Prostate gland (tissue), 2 donors: ENCODE data around the gene OR14J1. TPM values are rescaled to one million over a fixed set of nuclear protein-coding genes. Genes with fewer than 3 reads are reported as not detected.
"Not testable (repeated sequence)": the region's sequence is repeated elsewhere in the genome, so short reads cannot be mapped to it uniquely, and the experiment has no call there.

Experiments
- DNase-seq: peaks from one replicate; pipeline ENCODE4 v3.0.0-alpha.2; 2019; ENCODE audit warnings: low spot score
- H3K27ac ChIP-seq, 2 donors: fragments of 200-600 bp; sonication (generic); 2 replicates each; pipeline ENCODE4 v1.5.1; 2017 to 2019
- H3K27me3 ChIP-seq: fragments of 200-600 bp; sonication (generic); replicated peaks from 2 replicates; pipeline ENCODE4 v1.5.1; 2019; ENCODE audit not compliant: insufficient read depth
- H3K36me3 ChIP-seq, 2 donors: fragments of 200-600 bp; sonication (generic); 1 replicate in 1 of 2; 2 replicates in 1 of 2; pipeline versions ENCODE4 v1.5.1 to v1.8.1; 2017 to 2019
- H3K4me1 ChIP-seq: fragments of 200-600 bp; sonication (generic); replicated peaks from 2 replicates; pipeline ENCODE4 v1.5.1; 2019
- H3K4me3 ChIP-seq, 2 donors: fragments of 200-600 bp; sonication (generic); 2 replicates each; pipeline ENCODE4 v1.5.1; 2017 to 2019
- H3K9me3 ChIP-seq: fragments of 200-600 bp; sonication (generic); 2 replicates; pipeline ENCODE4 v1.5.1; 2017
- POLR2A ChIP-seq: fragments of 450-650 bp; IDR thresholded peaks from one replicate; pipeline ENCODE4 v1.6.1; 2016; ENCODE audit warnings: antibody characterized with exemption, mild to moderate bottlenecking
- POLR2AphosphoS5 ChIP-seq: sonication (generic); formaldehyde crosslinking; IDR thresholded peaks from one replicate; pipeline ENCODE4 v1.6.1; 2017; ENCODE audit warnings: antibody characterized with exemption
- WGBS: methylation state at CpG from one replicate; pipeline ENCODE4 v1.1.5; 2018; 5-methylcytosine and 5-hydroxymethylcytosine counted together
- intact Hi-C: fragments of 100-400 bp; cut with DNase I; formaldehyde crosslinking; loops from one replicate; pipeline ENCODE4 v1.14.2; 2022
- total RNA-seq, 2 donors: library from RNA; depleted of rRNA; stranded (reverse); fragments of >200 nt; gene quantifications; one replicate each; pipeline ENCODE4 v1.1.0, GENCODE V29; 2016
- TF ChIP-seq, protein P1 (sequence below), 4 experiments: fragments of 200-600 bp in 2 of 4; fragments of 450-650 bp in 2 of 4; sonication (generic) in 2 of 4; IDR thresholded peaks; 1 replicate in 3 of 4; 2 replicates in 1 of 4; pipeline ENCODE4 v1.5.1; 2016 to 2019; ENCODE audit warnings: antibody characterized with exemption in 4 of 4, mild to moderate bottlenecking in 2 of 4, moderate library complexity in 2 of 4

OR14J1 gene
- total RNA-seq, 2 donors from 2014 or later = 0.40 TPM; not detected in 1

DNA sequence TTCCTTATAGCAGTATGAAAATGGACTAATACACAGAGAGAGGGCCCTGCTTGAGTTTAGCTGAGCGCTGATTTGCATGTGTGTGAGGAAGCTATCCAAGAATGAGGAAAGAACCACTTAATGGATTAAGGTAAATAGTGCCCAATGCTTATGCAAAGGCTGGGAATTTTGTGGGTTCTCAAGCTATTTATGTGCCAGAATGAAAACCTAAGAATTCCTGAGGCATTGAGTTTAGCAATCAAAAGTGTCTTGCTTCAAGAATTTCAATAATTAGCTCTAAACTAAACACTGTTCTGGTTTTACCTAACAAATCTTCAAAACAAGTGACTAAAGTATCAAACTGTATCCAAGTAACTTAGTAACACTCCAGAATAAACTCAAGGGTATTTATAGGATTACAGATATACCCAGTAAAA, 7.0 kb upstream of the OR14J1 start:
- H3K36me3 ChIP-seq = no peaks in the 10 kb centered on the region
- H3K4me3 ChIP-seq = no peak overlapping the region
- no peak for DNase-seq
- WGBS = 93% methylated on average over 1 of the region's 1 CpG
- H3K9me3 ChIP-seq = no peaks in the 10 kb centered on the region
- H3K27me3 ChIP-seq = no peaks in the 10 kb centered on the region
- intact Hi-C loops = no loop called here
- TF ChIP-seq POLR2AphosphoS5 = no peak
- TF ChIP-seq, protein P1, sequence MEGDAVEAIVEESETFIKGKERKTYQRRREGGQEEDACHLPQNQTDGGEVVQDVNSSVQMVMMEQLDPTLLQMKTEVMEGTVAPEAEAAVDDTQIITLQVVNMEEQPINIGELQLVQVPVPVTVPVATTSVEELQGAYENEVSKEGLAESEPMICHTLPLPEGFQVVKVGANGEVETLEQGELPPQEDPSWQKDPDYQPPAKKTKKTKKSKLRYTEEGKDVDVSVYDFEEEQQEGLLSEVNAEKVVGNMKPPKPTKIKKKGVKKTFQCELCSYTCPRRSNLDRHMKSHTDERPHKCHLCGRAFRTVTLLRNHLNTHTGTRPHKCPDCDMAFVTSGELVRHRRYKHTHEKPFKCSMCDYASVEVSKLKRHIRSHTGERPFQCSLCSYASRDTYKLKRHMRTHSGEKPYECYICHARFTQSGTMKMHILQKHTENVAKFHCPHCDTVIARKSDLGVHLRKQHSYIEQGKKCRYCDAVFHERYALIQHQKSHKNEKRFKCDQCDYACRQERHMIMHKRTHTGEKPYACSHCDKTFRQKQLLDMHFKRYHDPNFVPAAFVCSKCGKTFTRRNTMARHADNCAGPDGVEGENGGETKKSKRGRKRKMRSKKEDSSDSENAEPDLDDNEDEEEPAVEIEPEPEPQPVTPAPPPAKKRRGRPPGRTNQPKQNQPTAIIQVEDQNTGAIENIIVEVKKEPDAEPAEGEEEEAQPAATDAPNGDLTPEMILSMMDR (IDR thresholded peaks at IDR 0.05) = no peak
- H3K27ac ChIP-seq = no peak overlapping the region
- H3K4me1 ChIP-seq = no peaks in the 10 kb centered on the region

DNA sequence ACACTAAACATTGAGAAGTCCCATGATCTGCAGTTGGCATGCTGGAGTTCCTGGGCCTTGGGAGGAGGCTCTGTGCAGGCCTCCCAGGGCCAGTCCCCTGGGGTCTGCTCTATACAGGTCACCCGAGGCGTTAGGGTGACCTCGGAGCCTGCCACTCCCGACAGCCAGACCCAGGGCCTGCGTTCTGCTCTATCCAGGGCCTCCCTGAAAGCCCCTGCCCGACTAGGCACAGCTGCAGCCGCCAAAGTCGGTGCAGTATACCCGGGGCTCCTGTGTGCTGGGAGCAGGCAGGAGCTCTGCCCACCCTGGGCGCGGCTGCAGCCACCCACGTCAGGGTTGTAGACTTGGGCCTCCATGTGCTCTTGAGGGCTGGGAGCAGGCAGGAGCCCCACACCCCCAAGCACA, 6.3 kb upstream of the OR14J1 start:
- no peaks in the 10 kb centered on the region for H3K27me3 ChIP-seq
- no peaks in the 10 kb centered on the region for H3K4me1 ChIP-seq
- H3K36me3 ChIP-seq = no peaks in the 10 kb centered on the region
- DNase-seq = no peak
- H3K9me3 ChIP-seq = no peaks in the 10 kb centered on the region
- intact Hi-C loops = no loop called here
- TF ChIP-seq POLR2A (no peak), POLR2AphosphoS5 (no peak)
- TF ChIP-seq, protein P1 (IDR thresholded peaks at IDR 0.05) = no peak
- no peak overlapping the region for H3K27ac ChIP-seq
- 77% methylated on average over 12 of the region's 12 CpGs for WGBS
- no peak overlapping the region for H3K4me3 ChIP-seq

DNA sequence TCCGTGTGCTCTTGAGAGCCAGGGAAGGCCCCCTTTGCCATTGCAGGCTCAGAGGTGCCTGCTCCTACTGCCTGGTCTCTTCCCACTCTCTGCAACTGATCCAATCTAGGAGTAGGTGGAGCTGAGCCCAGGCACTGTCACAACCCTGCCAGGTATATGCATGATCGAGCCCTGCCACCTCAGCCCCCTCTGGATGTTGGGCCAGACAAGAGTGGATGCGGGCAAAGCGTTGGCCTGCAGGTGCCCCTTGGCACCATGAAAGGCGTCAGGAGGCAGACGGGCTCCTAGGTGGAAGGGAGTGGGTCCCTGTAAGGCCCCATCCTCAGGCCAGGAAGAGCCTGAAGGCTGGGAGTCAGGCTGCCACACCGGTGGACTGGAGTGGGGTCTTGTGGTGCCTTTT, 5.9 kb upstream of the OR14J1 start:
- Histone ChIP-seq H3K36me3 (no peaks in the 10 kb centered on the region), H3K27me3 (no peaks in the 10 kb centered on the region), H3K4me3 (no peak overlapping the region), H3K27ac (no peak overlapping the region), H3K4me1 (no peaks in the 10 kb centered on the region), H3K9me3 (no peaks in the 10 kb centered on the region)
- WGBS = 94% methylated on average over 7 of the region's 7 CpGs
- intact Hi-C loops = no loop called here
- no peak for DNase-seq
- TF ChIP-seq POLR2AphosphoS5 = no peak

DNA sequence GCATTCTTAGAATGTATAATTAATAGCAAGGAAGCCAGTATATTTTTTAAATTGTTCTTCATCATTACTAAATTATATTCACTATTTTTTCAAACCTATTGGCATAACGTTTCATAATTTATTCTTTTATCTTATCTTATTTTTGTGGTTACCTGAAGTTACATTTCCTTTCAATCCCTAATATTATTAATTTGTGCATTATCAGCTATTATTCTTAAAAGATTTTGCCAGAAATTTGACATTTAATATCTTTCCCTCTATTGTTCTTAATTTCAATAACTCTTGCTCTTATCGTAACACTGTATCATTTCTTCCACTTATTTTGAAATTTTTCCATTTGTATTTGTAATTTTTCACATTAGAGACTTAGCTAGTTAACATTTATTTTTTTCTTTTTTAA, 18.4 kb downstream of the OR14J1 start:
- H3K27ac ChIP-seq = no peak overlapping the region
- H3K27me3 ChIP-seq = no peaks in the 10 kb centered on the region
- intact Hi-C loops = no loop called here
- DNase-seq = no peak
- no peaks in the 10 kb centered on the region for H3K4me1 ChIP-seq
- no peaks in the 10 kb centered on the region for H3K36me3 ChIP-seq
- no peaks in the 10 kb centered on the region for H3K9me3 ChIP-seq
- H3K4me3 ChIP-seq = no peak overlapping the region
- TF ChIP-seq, protein P1 (IDR thresholded peaks at IDR 0.05) = no peak
- TF ChIP-seq POLR2AphosphoS5 (no peak), POLR2A (no peak)
- 93% methylated on average over 2 of the region's 2 CpGs for WGBS

DNA sequence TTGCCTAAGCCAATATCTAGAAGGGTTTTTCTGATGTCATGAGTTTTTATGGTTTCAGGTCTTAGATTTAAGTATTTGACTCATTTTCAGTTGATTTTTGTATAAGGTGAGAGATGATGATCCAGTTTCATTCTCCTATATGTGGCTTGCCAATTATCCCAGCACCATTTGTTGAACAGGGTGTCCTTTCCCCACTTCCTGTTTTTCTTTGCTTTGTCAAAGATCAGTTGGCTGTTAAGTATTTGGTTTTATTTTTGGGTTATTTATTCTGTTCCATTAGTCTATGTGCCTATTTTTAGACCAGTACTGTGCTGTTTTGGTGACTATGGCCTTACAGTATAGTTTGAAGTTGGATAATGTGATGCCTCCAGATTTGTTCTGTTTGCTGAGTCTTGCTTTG, 21.8 kb downstream of the OR14J1 start:
- H3K9me3 ChIP-seq, H3K4me3 ChIP-seq, DNase-seq, H3K4me1 ChIP-seq, H3K27ac ChIP-seq, H3K36me3 ChIP-seq, H3K27me3 ChIP-seq, intact Hi-C loops: not testable (repeated sequence)

DNA sequence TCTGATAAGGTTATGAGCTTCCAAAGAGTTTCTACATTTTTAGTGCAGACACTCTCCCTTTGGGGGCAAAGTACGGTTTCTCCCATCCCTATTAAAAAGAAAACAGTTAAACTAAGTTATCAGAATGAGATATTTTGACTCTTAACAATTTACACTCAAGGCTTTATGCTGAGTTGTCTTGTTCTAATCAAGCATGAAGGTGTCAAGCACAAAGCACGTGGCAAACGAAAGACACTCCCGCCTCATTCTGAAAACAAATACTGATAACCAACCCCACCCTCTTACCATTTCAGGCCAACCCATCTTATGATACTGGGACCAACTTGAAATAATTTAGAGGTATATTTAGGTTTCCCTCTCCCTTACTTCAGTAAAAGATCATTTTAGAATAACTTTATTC, 24.3 kb downstream of the OR14J1 start:
- intact Hi-C loops = no loop called here
- TF ChIP-seq, protein P1 (IDR thresholded peaks at IDR 0.05) = no peak
- TF ChIP-seq POLR2A = no peak
- TF ChIP-seq POLR2AphosphoS5 = no peak
- Histone ChIP-seq H3K36me3 (no peaks in the 10 kb centered on the region), H3K27ac (no peak overlapping the region), H3K4me3 (no peak overlapping the region), H3K4me1 (no peaks in the 10 kb centered on the region), H3K27me3 (no peaks in the 10 kb centered on the region), H3K9me3 (no peaks in the 10 kb centered on the region)
- DNase-seq = no peak
- 61% methylated on average over 4 of the region's 4 CpGs for WGBS
